CD14-positive monocyte (primary cell): Measurements from ENCODE around the gene EXOC6. TPM values are rescaled to one million over a fixed set of nuclear protein-coding genes. Genes with fewer than 3 reads are reported as not detected.

Experiments used
- DNase-seq, 3 donors: peaks; one replicate each; pipeline ENCODE4 v3.0.0-alpha.2; 2011 to 2022
- H2AFZ ChIP-seq: 2 replicates; pipeline ENCODE4 v1.6.0; 2012; ENCODE audit warnings: mild to moderate bottlenecking, low read depth, low read length, inconsistent platforms; ENCODE audit not compliant: insufficient read depth, poor library complexity, severe bottlenecking
- H3K27ac ChIP-seq, 2 donors: 1 replicate in 1 of 2; 2 replicates in 1 of 2; pipeline ENCODE4 v1.5.1; 2012 to 2013; ENCODE audit warnings: low read length in 2 of 2, control low read depth in 1 of 2, inconsistent platforms in 1 of 2, low read depth in 1 of 2, mild to moderate bottlenecking in 1 of 2
- H3K27me3 ChIP-seq, 2 donors: one replicate each; pipeline versions ENCODE4 v1.6.0 to v1.6.1; 2011 to 2013; ENCODE audit warnings: low read length in 2 of 2; ENCODE audit not compliant: control insufficient read depth in 2 of 2, insufficient read depth in 2 of 2
- H3K36me3 ChIP-seq, 2 donors: replicated peaks in 1 of 2; 1 replicate in 1 of 2; 2 replicates in 1 of 2; pipeline versions ENCODE4 v1.5.1 to v1.6.1; 2012 to 2013; ENCODE audit warnings: low read length in 2 of 2, control low read depth in 1 of 2, inconsistent platforms in 1 of 2, mild to moderate bottlenecking in 1 of 2; ENCODE audit not compliant: insufficient read depth in 2 of 2, control insufficient read depth in 1 of 2
- H3K4me1 ChIP-seq, 2 donors: 1 replicate in 1 of 2; 2 replicates in 1 of 2; pipeline versions ENCODE4 v1.5.1 to v1.6.1; 2012 to 2013; ENCODE audit warnings: low read length in 2 of 2, control low read depth in 1 of 2, inconsistent platforms in 1 of 2, mild to moderate bottlenecking in 1 of 2, moderate library complexity in 1 of 2; ENCODE audit not compliant: insufficient read depth in 2 of 2, control insufficient read depth in 1 of 2
- H3K4me2 ChIP-seq: replicated peaks from 2 replicates; pipeline ENCODE3; 2012; ENCODE audit warnings: low read length, moderate library complexity, mild to moderate bottlenecking; ENCODE audit not compliant: poor library complexity, severe bottlenecking; ENCODE audit errors: extremely low read depth
- H3K4me3 ChIP-seq, 3 experiments: fragments of 200-600 bp in 1 of 3; sonication (generic) in 1 of 3; replicated peaks in 1 of 3; 1 replicate in 2 of 3; 2 replicates in 1 of 3; pipeline ENCODE4 v1.5.1; 2011 to 2013; ENCODE audit warnings: low read length in 3 of 3, mild to moderate bottlenecking in 3 of 3, control low read depth in 2 of 3, low read depth in 2 of 3, inconsistent platforms in 1 of 3, moderate library complexity in 1 of 3
- H3K79me2 ChIP-seq: 2 replicates; pipeline ENCODE4 v1.6.0; 2012; ENCODE audit warnings: mild to moderate bottlenecking, control low read depth, inconsistent platforms, low read length, moderate library complexity; ENCODE audit not compliant: insufficient read depth
- H3K9ac ChIP-seq: 2 replicates; pipeline ENCODE4 v1.6.0; 2017; ENCODE audit warnings: low read length, mild to moderate bottlenecking; ENCODE audit not compliant: insufficient read depth, poor library complexity, severe bottlenecking
- H3K9me3 ChIP-seq, 2 donors: replicated peaks in 1 of 2; 1 replicate in 1 of 2; 2 replicates in 1 of 2; pipeline versions ENCODE4 v1.5.1 to v1.6.1; 2012 to 2013; ENCODE audit warnings: low read length in 2 of 2, control low read depth in 1 of 2; ENCODE audit not compliant: control insufficient read depth in 1 of 2, insufficient read depth in 1 of 2
- H4K20me1 ChIP-seq: 2 replicates; pipeline ENCODE4 v1.6.0; 2012; ENCODE audit warnings: mild to moderate bottlenecking, low read length, control low read depth, moderate library complexity; ENCODE audit not compliant: insufficient read depth
- H3K27ac Mint-ChIP-seq, 7 donors: one replicate each; pipeline ENCODE4 v1.8.0; 2020; ENCODE audit warnings: mild to moderate bottlenecking in 7 of 7, mixed read lengths in 7 of 7, moderate library complexity in 6 of 7, inconsistent platforms in 2 of 7
- H3K27me3 Mint-ChIP-seq, 3 donors: one replicate each; pipeline ENCODE4 v1.8.0; 2021 to 2022; ENCODE audit warnings: low read depth in 3 of 3, mild to moderate bottlenecking in 3 of 3, mixed read lengths in 3 of 3, moderate library complexity in 3 of 3, inconsistent platforms in 1 of 3
- H3K36me3 Mint-ChIP-seq, 2 donors: one replicate each; pipeline ENCODE4 v1.8.0; 2020; ENCODE audit warnings: mixed read lengths in 2 of 2, inconsistent platforms in 1 of 2, mild to moderate bottlenecking in 1 of 2
- H3K4me1 Mint-ChIP-seq: one replicate; pipeline ENCODE4 v1.8.0; 2020; ENCODE audit warnings: mild to moderate bottlenecking, mixed read lengths
- H3K4me3 Mint-ChIP-seq, 2 donors: one replicate each; pipeline ENCODE4 v1.8.0; 2020; ENCODE audit warnings: mild to moderate bottlenecking in 2 of 2, mixed read lengths in 2 of 2, moderate library complexity in 1 of 2
- H3K9me3 Mint-ChIP-seq, 7 donors: one replicate each; pipeline ENCODE4 v1.8.0; 2020 to 2022; ENCODE audit warnings: mixed read lengths in 7 of 7, mild to moderate bottlenecking in 6 of 7, moderate library complexity in 6 of 7, inconsistent platforms in 2 of 7
- WGBS: methylation state at CpG from one replicate; pipeline ENCODE4 v1.1.5; 2013; ENCODE audit warnings: missing lambda C conversion rate; ENCODE audit not compliant: insufficient coverage; 5-methylcytosine and 5-hydroxymethylcytosine counted together
- intact Hi-C, 2 donors: fragments of 100-400 bp; cut with micrococcal nuclease; formaldehyde crosslinking; loops; one replicate each; pipeline versions ENCODE4 v1.15.0 to v1.15.1; 2023
- polyA plus RNA-seq, 3 donors: library from polyadenylated mRNA; depleted of rRNA in 1 of 3; unstranded in 2 of 3; stranded (reverse) in 1 of 3; fragments of 300-500 nt in 2 of 3; fragments of >200 nt in 1 of 3; fragmentation: Illumina TruSeq in 2 of 3; gene quantifications; 1 replicate in 2 of 3; 2 replicates in 1 of 3; pipeline ENCODE4 v1.2.3, GENCODE V29; 2012 to 2021
- TF ChIP-seq, protein P1 (sequence below): fragments of 200-600 bp; IDR thresholded peaks from one replicate; pipeline ENCODE4 v1.8.0; 2022; ENCODE audit warnings: antibody characterized with exemption, mild to moderate bottlenecking

Gene EXOC6
- polyA plus RNA-seq, 3 donors, result 7.5 to 9.6 (median 8.3) TPM

DNA sequence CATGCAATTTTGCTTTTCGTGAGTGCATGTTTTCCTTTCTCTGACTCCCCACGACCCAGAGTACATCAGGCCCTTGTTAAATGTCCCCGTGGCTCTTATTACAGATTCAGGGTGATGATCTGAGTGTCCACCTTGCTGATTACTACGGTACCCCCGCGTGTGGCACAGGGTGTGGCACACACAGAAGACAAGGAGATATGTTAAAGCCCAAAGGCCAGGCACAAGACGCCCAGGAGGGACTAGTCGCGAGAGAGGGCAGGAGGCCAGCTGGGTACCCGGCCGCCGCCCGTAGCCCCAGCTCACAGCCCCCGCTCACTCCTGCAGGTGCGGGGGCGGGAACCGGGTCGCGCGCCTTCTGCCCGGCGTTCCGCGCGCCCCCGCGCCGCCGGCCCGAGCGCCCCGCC, 281 bp upstream of the EXOC6 start:
- H3K27me3 Mint-ChIP-seq, result no peaks in the 10 kb centered on the region
- Histone ChIP-seq H3K27ac (peak overlapping the region; percentile 41 to 86), H3K79me2 (peaks cover 46% of the 10 kb centered on the region), H3K9ac (peak overlapping the region; percentile 82), H3K4me3 (peak overlapping the region; percentile 67 to 95 (median 72)), H3K4me2 (peak overlapping the region; percentile 100), H3K9me3 (no peaks in the 10 kb centered on the region), H3K27me3 (no peaks in the 10 kb centered on the region), H4K20me1 (no peaks in the 10 kb centered on the region), H3K36me3 (no peaks in the 10 kb centered on the region), H2AFZ (peak overlapping the region; percentile 96), H3K4me1 (peaks cover 52 to 63% of the 10 kb centered on the region in 2 donors)
- H3K4me1 Mint-ChIP-seq, result peaks cover 56% of the 10 kb centered on the region
- TF ChIP-seq, protein P1, sequence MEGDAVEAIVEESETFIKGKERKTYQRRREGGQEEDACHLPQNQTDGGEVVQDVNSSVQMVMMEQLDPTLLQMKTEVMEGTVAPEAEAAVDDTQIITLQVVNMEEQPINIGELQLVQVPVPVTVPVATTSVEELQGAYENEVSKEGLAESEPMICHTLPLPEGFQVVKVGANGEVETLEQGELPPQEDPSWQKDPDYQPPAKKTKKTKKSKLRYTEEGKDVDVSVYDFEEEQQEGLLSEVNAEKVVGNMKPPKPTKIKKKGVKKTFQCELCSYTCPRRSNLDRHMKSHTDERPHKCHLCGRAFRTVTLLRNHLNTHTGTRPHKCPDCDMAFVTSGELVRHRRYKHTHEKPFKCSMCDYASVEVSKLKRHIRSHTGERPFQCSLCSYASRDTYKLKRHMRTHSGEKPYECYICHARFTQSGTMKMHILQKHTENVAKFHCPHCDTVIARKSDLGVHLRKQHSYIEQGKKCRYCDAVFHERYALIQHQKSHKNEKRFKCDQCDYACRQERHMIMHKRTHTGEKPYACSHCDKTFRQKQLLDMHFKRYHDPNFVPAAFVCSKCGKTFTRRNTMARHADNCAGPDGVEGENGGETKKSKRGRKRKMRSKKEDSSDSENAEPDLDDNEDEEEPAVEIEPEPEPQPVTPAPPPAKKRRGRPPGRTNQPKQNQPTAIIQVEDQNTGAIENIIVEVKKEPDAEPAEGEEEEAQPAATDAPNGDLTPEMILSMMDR, result no peak
- H3K9me3 Mint-ChIP-seq, result peaks cover 0 to 1% (median 0%) of the 10 kb centered on the region in 7 donors
- H3K36me3 Mint-ChIP-seq, result peaks cover 0 to 3% of the 10 kb centered on the region in 2 donors
- intact Hi-C loops, result loop anchor here (5.0 to 10.0 kb wide), 3 partner anchors 91 to 253 kb away; partner anchors contain the start of gene KIF11 (in 1 of the 2)
- 1% methylated on average over 31 of the region's 32 CpGs for whole genome bisulfite sequencing
- H3K27ac Mint-ChIP-seq, result peak overlapping the region; percentile 80 to 95 (median 91)
- H3K4me3 Mint-ChIP-seq, result peak overlapping the region; percentile 92 to 93
- no peak for DNase-seq

DNA sequence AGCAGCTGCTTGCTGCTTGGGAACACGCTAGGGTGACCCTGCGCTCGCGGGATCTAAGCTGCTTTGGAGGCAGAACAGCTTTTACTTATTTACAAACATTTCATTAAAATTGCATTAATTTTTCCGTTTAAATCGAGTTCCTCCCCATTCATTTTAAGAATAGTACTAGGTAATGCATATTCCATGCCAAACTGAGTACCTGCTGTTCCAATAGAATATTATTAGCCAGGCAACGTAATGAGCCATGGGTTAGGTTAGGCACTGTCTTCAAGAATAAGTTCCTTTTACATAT, 860 bp downstream of the EXOC6 start:
- Mint-ChIP-seq H3K27ac (peak overlapping the region in 4 of 7 donors; percentile 15 to 46 (median 42)), H3K4me3 (peak overlapping the region; percentile 82 to 90), H3K36me3 (peaks cover 0 to 3% of the 10 kb centered on the region in 2 donors), H3K27me3 (no peaks in the 10 kb centered on the region), H3K9me3 (peaks cover 0 to 1% (median 0%) of the 10 kb centered on the region in 7 donors), H3K4me1 (peaks cover 50% of the 10 kb centered on the region)
- peak overlapping the region; percentile 96 for H2AFZ ChIP-seq
- H3K27ac ChIP-seq, result peak overlapping the region in 1 of 2 donors; percentile 86
- H3K9ac ChIP-seq, result peak overlapping the region; percentile 82
- TF ChIP-seq, protein P1, result no peak
- H4K20me1 ChIP-seq, result no peaks in the 10 kb centered on the region
- no CpG with 5 or more reads among the region's 7 CpGs for WGBS
- H3K4me2 ChIP-seq, result peak overlapping the region; percentile 100
- no peaks in the 10 kb centered on the region for H3K27me3 ChIP-seq
- peaks cover 58% of the 10 kb centered on the region for H3K79me2 ChIP-seq
- intact Hi-C loops, result loop anchor here (5.0 to 10.0 kb wide), 3 partner anchors 92 to 254 kb away; partner anchors contain the start of gene KIF11 (in 1 of the 2)
- H3K4me1 ChIP-seq, result peaks cover 50 to 55% of the 10 kb centered on the region in 2 donors
- H3K4me3 ChIP-seq, result peak overlapping the region; percentile 67 to 95 (median 72)
- no peaks in the 10 kb centered on the region for H3K36me3 ChIP-seq
- DNase-seq, result no peak
- H3K9me3 ChIP-seq, result no peaks in the 10 kb centered on the region
